HG03439 (cell line): ENCODE data around the gene EPB41L4B.
"Not testable (repeated sequence)": the region's sequence is repeated elsewhere in the genome, so short reads cannot be mapped to it uniquely, and the experiment has no call there.

Experiments
- ATAC-seq: cut with Tn5 transposase; IDR thresholded peaks from one replicate; pipeline ENCODE4 v1.9.1; 2021; ENCODE audit warnings: mild to moderate bottlenecking, moderate library complexity; ENCODE audit not compliant: unreplicated experiment

EPB41L4B gene

GRCh38 chr9:109247228-109247627 lies 73.6 kb downstream of the EPB41L4B start:
- no peak for ATAC-seq

GRCh38 chr9:109246533-109246932 lies 74.3 kb downstream of the EPB41L4B start:
- no peak for ATAC-seq

- ATAC-seq: no peak
These were observed 75.5 kb downstream of the EPB41L4B start for GRCh38 chr9:109245310-109245897.

GRCh38 chr9:109244179-109245132 lies 76.4 kb downstream of the EPB41L4B start:
- ATAC-seq: peak; percentile 91

- ATAC-seq: no peak
These were observed 78.1 kb downstream of the EPB41L4B start for GRCh38 chr9:109242741-109243140.

DNA sequence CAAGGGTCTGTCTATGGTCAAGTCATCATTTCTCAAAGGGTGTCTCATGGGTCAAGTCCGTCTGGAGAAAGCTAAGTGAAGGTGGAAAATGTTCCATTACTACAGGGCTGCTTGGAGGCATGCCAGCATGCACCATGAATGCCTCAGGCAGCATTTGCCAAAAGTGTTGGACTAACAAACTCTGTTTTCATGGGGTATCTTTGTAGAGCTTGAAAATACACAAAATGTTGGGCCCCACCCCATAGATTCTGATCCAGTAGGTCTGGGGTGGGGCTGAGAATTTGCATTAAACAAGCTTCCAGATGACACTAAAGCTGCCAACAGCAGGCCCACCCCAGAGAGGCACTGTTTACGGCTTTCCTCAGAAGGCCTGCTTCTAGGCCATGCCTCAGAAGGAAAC lies 78.8 kb downstream of the EPB41L4B start:
- ATAC-seq: no peak

- ATAC-seq: no peak
These were observed 79.7 kb downstream of the EPB41L4B start for GRCh38 chr9:109241207-109241606.

GRCh38 chr9:109239240-109239639 lies 81.6 kb downstream of the EPB41L4B start:
- no peak for ATAC-seq

- ATAC-seq: no peak
These were observed 82.2 kb downstream of the EPB41L4B start for GRCh38 chr9:109238655-109239054.

GRCh38 chr9:109238125-109238524 lies 82.7 kb downstream of the EPB41L4B start:
- ATAC-seq: peak; percentile 49

DNA sequence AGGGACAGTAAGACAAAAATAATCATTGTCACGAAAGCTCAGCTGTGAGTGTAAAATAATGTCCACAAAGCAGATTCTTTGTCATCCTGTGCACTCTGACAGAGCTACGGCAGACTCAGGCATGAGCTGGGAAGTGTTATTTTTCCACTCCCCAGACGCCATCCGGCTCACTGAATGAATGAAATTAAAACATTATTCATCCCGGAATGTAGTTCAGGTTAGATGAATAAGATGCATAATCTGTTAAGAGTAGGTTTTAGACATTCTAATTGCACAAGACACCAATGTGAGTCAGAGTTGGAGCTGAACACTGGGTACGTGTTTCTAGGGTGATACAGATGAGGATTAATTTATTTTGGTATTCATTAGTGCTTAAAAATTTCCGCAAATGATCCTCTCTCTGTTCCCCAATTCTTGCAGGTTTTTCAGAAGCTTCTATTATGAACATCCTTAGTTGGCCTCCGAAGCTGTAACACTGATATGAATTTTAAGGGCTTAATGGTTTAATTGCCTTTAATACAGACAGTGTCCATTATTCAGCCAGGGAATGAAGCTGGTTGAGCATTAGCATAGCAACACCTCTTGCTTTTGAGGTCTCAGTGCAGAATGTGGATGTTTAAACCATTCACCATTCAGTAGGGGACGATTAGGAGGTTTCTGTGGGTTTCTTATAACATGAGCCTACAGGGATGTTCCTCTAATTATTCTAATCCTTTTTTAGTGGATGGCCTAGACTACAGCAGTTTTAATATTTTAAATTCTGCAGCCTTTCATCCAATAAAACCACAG lies 88.2 kb downstream of the EPB41L4B start:
- no peak for ATAC-seq

DNA sequence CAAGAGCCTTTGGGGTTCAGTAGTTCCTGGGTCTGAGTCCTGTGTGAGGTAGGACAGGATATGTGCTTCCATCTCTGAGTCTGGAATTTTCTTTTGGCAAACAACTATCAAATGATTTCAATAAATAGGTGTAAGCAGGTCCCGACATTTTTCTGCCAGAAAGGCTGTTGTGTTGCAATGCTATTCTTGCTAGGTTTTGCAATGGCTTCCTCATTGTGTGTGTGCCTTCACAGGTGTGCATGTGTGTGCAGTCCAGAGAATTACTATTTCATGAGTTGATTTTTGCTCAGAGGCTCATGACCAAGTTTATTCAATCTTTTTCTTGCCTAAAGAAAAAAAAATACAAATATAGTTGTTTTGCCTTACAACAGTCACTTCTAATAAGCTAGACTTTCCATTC lies 89.3 kb downstream of the EPB41L4B start:
- no peak for ATAC-seq

DNA sequence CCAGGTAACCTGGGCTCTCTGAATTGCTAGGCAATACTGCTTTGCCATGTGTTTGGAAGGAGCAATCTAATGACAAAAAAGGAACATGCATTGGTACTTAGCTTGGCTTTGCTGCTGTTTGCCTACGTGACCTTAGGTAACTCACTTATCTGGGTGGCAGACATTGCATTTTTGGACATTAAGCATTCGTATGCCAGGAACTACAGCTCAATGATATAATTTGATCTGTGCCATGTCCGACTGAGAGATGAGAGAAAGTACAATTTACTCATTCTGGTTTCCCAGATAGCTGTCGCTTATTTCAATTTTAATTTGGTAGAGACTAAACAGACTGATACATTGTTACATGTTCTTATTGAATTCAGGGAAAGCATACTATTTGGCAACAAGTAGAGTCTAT lies 90.6 kb downstream of the EPB41L4B start:
- ATAC-seq: no peak

DNA sequence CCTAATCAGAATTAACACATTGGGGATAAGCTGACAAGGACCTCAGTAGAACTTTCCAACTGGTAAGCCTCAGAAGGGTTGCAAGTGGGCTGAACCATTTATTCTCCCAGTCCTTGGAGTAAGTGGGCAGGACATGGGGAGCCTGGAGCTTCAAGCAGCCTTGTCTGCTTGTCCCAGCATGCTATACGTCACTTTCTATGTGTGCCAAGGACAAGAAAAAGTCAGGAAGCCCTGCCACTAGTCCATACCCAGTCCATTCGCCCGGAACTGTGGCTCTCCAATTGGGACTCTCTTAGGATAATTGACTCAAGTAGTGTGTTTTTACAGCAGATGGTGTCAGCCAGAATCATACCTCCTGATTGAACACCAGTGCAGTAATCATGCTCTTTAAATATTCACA lies 91.2 kb downstream of the EPB41L4B start:
- ATAC-seq: no peak

DNA sequence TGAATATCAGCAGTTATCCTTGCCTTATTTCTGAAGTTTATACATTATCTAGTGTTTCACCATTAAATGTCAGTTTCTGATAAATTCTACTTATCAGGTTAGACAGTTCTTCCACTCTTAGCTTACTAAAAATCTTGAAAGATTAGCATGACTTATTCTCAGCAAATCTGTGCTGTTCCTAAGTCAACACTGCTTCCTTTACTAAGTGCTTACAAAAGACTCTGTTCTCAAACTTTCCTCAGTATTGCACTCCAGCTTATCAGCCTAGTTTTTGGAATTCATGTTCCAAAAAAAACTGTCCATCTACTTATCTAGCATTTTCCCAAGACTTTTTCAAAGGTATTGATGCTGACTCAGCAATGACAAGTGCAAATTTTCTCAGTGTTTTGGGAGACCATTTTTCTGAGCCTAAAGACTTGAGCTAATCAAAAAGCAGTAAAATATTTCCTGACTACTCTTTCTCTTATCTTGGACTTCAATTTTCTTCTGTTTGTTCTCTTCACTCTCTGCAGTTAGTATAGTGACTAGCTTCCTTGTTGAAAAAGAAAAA lies 92.7 kb downstream of the EPB41L4B start:
- no peak for ATAC-seq

DNA sequence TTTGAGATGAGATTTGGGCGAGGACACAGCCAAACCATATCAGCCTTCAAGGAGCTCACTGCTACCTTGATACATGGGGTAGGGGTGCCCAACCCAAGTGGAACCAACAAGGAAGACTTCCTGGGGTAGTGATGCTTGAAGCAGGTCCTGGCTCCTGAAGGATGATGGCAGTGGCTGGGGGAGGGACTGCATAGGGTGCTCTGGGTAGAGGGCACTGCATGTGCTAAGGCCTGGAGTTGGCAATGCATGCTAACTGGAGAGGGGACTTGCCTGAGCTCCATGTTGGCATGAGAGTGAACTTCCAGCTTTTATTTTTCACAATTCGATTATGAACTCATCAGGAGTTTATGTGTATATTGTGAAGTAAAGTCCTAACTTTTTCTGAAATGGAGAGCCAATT lies 95.2 kb downstream of the EPB41L4B start:
- no peak for ATAC-seq

DNA sequence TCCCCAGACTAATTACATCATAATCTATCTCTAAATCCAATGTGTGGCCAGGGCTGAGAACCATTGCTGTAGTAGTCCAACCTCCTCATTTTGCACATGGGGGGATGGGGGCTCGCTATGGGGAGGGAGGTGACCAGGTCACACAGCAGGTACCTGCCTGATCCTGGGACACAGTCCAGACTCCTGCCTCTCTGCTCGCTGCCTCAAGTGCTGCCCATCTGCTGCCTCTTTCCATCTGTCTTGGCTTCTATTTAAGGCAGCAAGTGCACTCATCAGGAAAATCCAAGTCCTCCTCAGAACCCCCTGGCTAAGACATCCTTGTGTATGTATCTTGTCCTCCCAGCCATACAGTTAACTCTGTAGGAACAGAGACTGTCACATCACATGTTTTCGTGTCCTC lies 96.1 kb downstream of the EPB41L4B start:
- ATAC-seq: no peak

DNA sequence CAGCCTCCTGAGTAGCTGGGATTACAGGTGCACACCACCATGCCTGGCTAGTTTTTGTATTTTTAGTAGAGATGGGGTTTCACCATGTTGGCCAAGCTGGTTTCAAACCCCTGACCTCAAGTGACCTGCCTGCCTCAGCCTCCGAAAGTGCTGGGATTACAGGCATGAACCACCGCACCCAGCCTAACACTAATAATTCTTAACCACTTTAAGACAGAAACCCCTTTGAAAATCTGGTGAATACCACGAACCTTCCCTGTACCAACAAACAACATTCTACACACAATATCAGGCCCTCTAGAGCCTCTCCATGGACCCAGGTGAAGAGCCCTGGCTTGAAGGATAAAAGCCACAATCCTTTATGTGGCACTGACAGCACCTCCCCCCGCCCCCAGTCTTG lies 102.6 kb downstream of the EPB41L4B start:
- not testable (repeated sequence) for ATAC-seq

- ATAC-seq: no peak
These were observed 106.4 kb downstream of the EPB41L4B start for GRCh38 chr9:109214414-109214813.

DNA sequence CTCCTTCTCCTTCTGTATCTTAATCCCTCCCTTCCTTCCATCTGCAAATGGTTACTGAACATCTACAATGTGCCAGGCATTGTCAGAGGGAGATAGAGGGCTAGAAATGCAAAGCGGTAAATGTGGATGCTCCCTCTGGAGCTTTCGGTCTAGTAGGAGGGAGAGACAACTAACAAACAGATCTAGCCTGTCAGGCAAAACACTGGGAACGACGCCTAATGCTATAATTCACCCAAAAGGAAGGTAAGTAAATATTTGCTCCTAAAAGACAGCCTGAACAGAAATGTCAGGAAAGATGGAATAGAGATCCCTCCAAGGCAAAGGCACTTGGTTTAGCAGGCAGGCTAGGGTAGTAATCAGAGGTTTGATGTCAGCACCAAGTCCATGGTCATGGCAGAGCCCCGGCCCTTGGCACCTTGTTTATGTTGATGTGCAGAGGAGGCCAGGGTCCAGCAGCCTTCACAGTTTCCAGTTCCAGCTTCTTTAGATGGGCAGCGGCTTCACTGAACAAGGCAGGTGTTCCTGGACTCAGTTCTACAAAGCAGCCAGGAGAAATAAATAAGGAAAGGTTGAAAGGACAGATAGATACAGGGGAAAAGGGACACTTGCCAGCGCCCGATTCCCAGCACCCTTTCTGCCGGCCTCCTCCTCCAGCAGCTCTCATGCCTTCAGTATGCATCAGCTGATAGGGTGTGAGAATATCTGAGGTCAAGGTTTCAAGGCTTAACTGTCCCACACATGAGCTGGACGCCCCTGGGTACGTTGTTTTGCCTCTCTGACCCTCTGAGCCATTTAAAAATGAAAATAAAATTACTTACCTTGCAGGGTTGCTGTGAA lies 107.4 kb downstream of the EPB41L4B start:
- ATAC-seq: no peak
